ENCODE data around the gene FN3KRP. TPM values are rescaled to one million over a fixed set of nuclear protein-coding genes. Genes with fewer than 3 reads are reported as not detected.

The FN3KRP gene
- polyA plus RNA-seq, 1 of the 3 experiments (the other 2 are of a cell fraction) = 68.2 TPM

DNA sequence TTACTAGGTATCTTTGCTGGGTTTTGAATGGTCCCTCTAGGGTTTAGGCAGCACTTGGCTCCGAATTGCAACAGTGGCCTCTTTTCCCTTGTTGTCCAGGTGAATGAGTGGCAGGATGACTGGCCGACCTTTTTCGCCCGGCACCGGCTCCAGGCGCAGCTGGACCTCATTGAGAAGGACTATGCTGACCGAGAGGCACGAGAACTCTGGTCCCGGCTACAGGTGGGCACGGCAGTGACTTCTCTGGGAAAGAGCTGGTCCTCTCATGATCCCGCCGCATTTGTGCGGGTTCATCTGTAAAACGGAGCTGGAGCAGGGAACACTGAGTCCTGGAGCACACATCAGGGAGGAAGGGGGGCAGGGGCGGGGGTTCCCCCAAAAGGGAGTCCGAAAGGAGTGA lies 32.2 kb downstream of the FN3KRP start:
- peaks cover 0 to 16% of the 10 kb centered on the region in 2 experiments for H3K36me3 ChIP-seq (replicated peaks in 1 of 2; ENCODE audit: control insufficient read depth in 1 of 2, insufficient read depth in 2 of 2, low read length in 1 of 2)
- ChIA-PET POLR2A (no interaction called here), CTCF (interaction anchor here (1.7 kb wide), 1 partner anchor 12 kb away, joined by 4 read pairs; no protein-coding TSS in a partner anchor)
- peaks cover 6% of the 10 kb centered on the region for H3F3A ChIP-seq (replicated peaks; ENCODE audit: insufficient read depth)
- H3K4me1 ChIP-seq (ENCODE audit: control insufficient read depth in 1 of 2, insufficient read depth in 2 of 2, low read depth in 1 of 2, low read length in 1 of 2) = peaks cover 0 to 6% of the 10 kb centered on the region in 2 experiments; a peak in 1 of 4 replicates
- H3K27ac ChIP-seq (ENCODE audit: low read depth in 2 of 2, low read length in 1 of 2) = no peak overlapping the region
- H3K9me3 ChIP-seq = no peaks in the 10 kb centered on the region
- no peak overlapping the region for H3K9ac ChIP-seq
- no peak overlapping the region for H2AFZ ChIP-seq (ENCODE audit: low read depth)
- H4K20me1 ChIP-seq (ENCODE audit: insufficient read depth) = peaks cover 8% of the 10 kb centered on the region
- no peak overlapping the region for H3K4me3 ChIP-seq (ENCODE audit: low read depth in 2 of 2, low read length in 1 of 2)
- 94% methylated on average over 16 of the region's 16 CpGs for WGBS (ENCODE audit: low lambda C conversion rate)
- no peak for DNase-seq
- H3K79me2 ChIP-seq (ENCODE audit: insufficient read depth) = peaks cover 14% of the 10 kb centered on the region
- H3K27me3 ChIP-seq (ENCODE audit: insufficient read depth) = no peaks in the 10 kb centered on the region
- TF ChIP-seq REST (IDR thresholded peaks at IDR 0.05; ENCODE audit: low read depth, low read length) (no peak), SMC3 (IDR thresholded peaks at IDR 0.05; ENCODE audit: low read depth, low read length) (no peak), NFIC (IDR thresholded peaks at IDR 0.05; ENCODE audit: borderline replicate concordance) (no peak), USF1 (IDR thresholded peaks at IDR 0.05; ENCODE audit: borderline replicate concordance, low read depth) (no peak), IRF3 (IDR thresholded peaks at IDR 0.05; ENCODE audit: low read depth, low read length) (no peak)
- H3K4me2 ChIP-seq = no peak overlapping the region
- H3K9me2 ChIP-seq = no peaks in the 10 kb centered on the region

- Histone ChIP-seq H3K4me1 (ENCODE audit: control insufficient read depth in 1 of 2, insufficient read depth in 2 of 2, low read depth in 1 of 2, low read length in 1 of 2) (peaks cover 6 to 9% of the 10 kb centered on the region in 2 experiments; a peak in 1 of 4 replicates), H3F3A (replicated peaks; ENCODE audit: insufficient read depth) (peaks cover 9% of the 10 kb centered on the region), H3K79me2 (ENCODE audit: insufficient read depth) (peaks cover 31% of the 10 kb centered on the region), H3K9me3 (no peaks in the 10 kb centered on the region), H3K4me2 (no peak overlapping the region), H3K27ac (ENCODE audit: low read depth in 2 of 2, low read length in 1 of 2) (no peak overlapping the region), H3K9ac (no peak overlapping the region), H3K9me2 (no peaks in the 10 kb centered on the region), H3K36me3 (replicated peaks in 1 of 2; ENCODE audit: control insufficient read depth in 1 of 2, insufficient read depth in 2 of 2, low read length in 1 of 2) (peaks cover 0 to 16% of the 10 kb centered on the region in 2 experiments), H2AFZ (ENCODE audit: low read depth) (no peak overlapping the region), H3K4me3 (ENCODE audit: low read depth in 2 of 2, low read length in 1 of 2) (no peak overlapping the region; a peak in 1 of 4 replicates), H4K20me1 (ENCODE audit: insufficient read depth) (peaks cover 20% of the 10 kb centered on the region), H3K27me3 (ENCODE audit: insufficient read depth) (no peaks in the 10 kb centered on the region)
- ChIA-PET CTCF (no interaction called here), POLR2A (no interaction called here)
- WGBS (ENCODE audit: low lambda C conversion rate) = 90% methylated on average over 40 of the region's 40 CpGs
- no peak for DNase-seq
- TF ChIP-seq FOSL2 (IDR thresholded peaks at IDR 0.05; ENCODE audit: borderline replicate concordance, low read depth) (no peak), GABPA (IDR thresholded peaks at IDR 0.05; ENCODE audit: low read depth) (no peak), RAD21 (IDR thresholded peaks at IDR 0.05; ENCODE audit: low read length) (no peak), YY1 (IDR thresholded peaks at IDR 0.05; ENCODE audit: low read depth) (no peak), TEAD4 (IDR thresholded peaks at IDR 0.05; ENCODE audit: borderline replicate concordance, insufficient read depth) (no peak), TCF12 (IDR thresholded peaks at IDR 0.05) (no peak), RFX5 (IDR thresholded peaks at IDR 0.05; ENCODE audit: low read length) (no peak), JUND (IDR thresholded peaks at IDR 0.05) (no peak), FOXM1 (IDR thresholded peaks at IDR 0.05; ENCODE audit: low read depth) (no peak), IRF3 (IDR thresholded peaks at IDR 0.05; ENCODE audit: low read depth, low read length) (no peak)
- TF ChIP-seq, protein P1, sequence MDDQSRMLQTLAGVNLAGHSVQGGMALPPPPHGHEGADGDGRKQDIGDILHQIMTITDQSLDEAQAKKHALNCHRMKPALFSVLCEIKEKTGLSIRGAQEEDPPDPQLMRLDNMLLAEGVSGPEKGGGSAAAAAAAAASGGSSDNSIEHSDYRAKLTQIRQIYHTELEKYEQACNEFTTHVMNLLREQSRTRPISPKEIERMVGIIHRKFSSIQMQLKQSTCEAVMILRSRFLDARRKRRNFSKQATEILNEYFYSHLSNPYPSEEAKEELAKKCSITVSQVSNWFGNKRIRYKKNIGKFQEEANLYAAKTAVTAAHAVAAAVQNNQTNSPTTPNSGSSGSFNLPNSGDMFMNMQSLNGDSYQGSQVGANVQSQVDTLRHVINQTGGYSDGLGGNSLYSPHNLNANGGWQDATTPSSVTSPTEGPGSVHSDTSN (IDR thresholded peaks at IDR 0.05) = no peak
- TF ChIP-seq, protein P2, sequence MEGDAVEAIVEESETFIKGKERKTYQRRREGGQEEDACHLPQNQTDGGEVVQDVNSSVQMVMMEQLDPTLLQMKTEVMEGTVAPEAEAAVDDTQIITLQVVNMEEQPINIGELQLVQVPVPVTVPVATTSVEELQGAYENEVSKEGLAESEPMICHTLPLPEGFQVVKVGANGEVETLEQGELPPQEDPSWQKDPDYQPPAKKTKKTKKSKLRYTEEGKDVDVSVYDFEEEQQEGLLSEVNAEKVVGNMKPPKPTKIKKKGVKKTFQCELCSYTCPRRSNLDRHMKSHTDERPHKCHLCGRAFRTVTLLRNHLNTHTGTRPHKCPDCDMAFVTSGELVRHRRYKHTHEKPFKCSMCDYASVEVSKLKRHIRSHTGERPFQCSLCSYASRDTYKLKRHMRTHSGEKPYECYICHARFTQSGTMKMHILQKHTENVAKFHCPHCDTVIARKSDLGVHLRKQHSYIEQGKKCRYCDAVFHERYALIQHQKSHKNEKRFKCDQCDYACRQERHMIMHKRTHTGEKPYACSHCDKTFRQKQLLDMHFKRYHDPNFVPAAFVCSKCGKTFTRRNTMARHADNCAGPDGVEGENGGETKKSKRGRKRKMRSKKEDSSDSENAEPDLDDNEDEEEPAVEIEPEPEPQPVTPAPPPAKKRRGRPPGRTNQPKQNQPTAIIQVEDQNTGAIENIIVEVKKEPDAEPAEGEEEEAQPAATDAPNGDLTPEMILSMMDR (IDR thresholded peaks at IDR 0.05) = no peak
Observed at GRCh38 chr17:82750241-82750908, 33.9 kb downstream of the FN3KRP start.

All from SK-N-SH (cell line).